GM12878 (cell line): Measurements from ENCODE around the gene FRZB. TPM values are rescaled to one million over a fixed set of nuclear protein-coding genes. Genes with fewer than 3 reads are reported as not detected.

ENCODE experiments used
- ATAC-seq: fragments of 200-7000 bp; cut with Tn5 transposase; 3 replicates; pipeline ENCODE4 v1.9.1; 2020; ENCODE audit warnings: mild to moderate bottlenecking, moderate library complexity
- BruUV-seq: library from RNA; stranded (reverse); fragments of 400-500 nt; replicated peaks from 2 replicates; lab custom pipeline; 2021; lab: Mats Ljungman, UMichigan
- CTCF ChIA-PET: fragments of 300-600 bp; sonication (Branson Sonifier 250); formaldehyde crosslinking; extraction: SDS; loops from one replicate; lab custom pipeline; 2021; ENCODE audit warnings: inconsistent platforms; lab: Yijun Ruan, JAX
- POLR2A ChIA-PET: fragments of 350-600 bp; formaldehyde crosslinking; extraction: SDS; loops from one replicate; lab custom pipeline; 2021; ENCODE audit warnings: inconsistent platforms; lab: Charles Lee
- RAD21 ChIA-PET: fragments of 300-600 bp; sonication (Branson Sonifier 250); formaldehyde crosslinking; loops from one replicate; lab custom pipeline; 2023; ENCODE audit warnings: antibody characterized with exemption; ENCODE audit not compliant: unreplicated experiment; lab: Charles Lee
- SMC1A ChIA-PET: fragments of 300-600 bp; sonication (Branson Sonifier 250); formaldehyde crosslinking; loops from one replicate; lab custom pipeline; 2023; ENCODE audit not compliant: unreplicated experiment, uncharacterized antibody; lab: Charles Lee
- DNase-seq: peaks from one replicate; pipeline ENCODE4 v3.0.0-alpha.2; 2011; ENCODE audit warnings: low read depth, low spot score
- FAIRE-seq: peaks from 3 replicates; lab custom pipeline; 2011; peaks lifted over from hg19 to GRCh38; lab: Jason Lieb, UNC
- H2AFZ ChIP-seq: 2 replicates; pipeline ENCODE4 v1.6.0; 2011; ENCODE audit warnings: low read depth, low read length, control low read depth; ENCODE audit not compliant: control insufficient read depth
- H3K27ac ChIP-seq: 2 replicates; pipeline ENCODE4 v1.5.1; 2011; ENCODE audit warnings: control low read depth; ENCODE audit not compliant: control insufficient read depth, insufficient read depth
- H3K27me3 ChIP-seq, 2 experiments: replicated peaks in 1 of 2; 2 replicates each; pipeline versions ENCODE4 v1.6.0 to v1.6.1; 2011; ENCODE audit warnings: low read length in 1 of 2; ENCODE audit not compliant: control insufficient read depth in 2 of 2, insufficient read depth in 2 of 2
- H3K36me3 ChIP-seq, 2 experiments: 2 replicates each; pipeline ENCODE4 v1.5.1; 2011; ENCODE audit warnings: low read length in 1 of 2; ENCODE audit not compliant: control insufficient read depth in 2 of 2, insufficient read depth in 2 of 2
- H3K4me1 ChIP-seq: 2 replicates; pipeline ENCODE4 v1.6.1; 2011; ENCODE audit warnings: mild to moderate bottlenecking, low read length, moderate library complexity, mixed read lengths; ENCODE audit not compliant: control insufficient read depth, insufficient read depth
- H3K4me2 ChIP-seq: 2 replicates; pipeline ENCODE4 v1.6.0; 2011; ENCODE audit warnings: control low read depth; ENCODE audit not compliant: control insufficient read depth, insufficient read depth
- H3K4me3 ChIP-seq: fragments of 200-600 bp; sonication (generic); 2 replicates; pipeline ENCODE4 v1.5.1; 2016
- H3K79me2 ChIP-seq: 2 replicates; pipeline ENCODE4 v1.6.0; 2011; ENCODE audit warnings: low read length; ENCODE audit not compliant: control insufficient read depth, insufficient read depth
- H3K9ac ChIP-seq: 2 replicates; pipeline ENCODE4 v1.8.0; 2011; ENCODE audit warnings: low read length, control low read depth, mixed read lengths; ENCODE audit not compliant: control insufficient read depth, insufficient read depth
- H3K9me3 ChIP-seq: replicated peaks from 3 replicates; pipeline ENCODE4 v1.5.1; 2011; ENCODE audit warnings: mild to moderate bottlenecking, low read length; ENCODE audit not compliant: control insufficient read depth, insufficient read depth
- H4K20me1 ChIP-seq: 2 replicates; pipeline ENCODE4 v1.6.0; 2011; ENCODE audit not compliant: control insufficient read depth, insufficient read depth
- CHD1 ChIP-seq: IDR thresholded peaks from 2 replicates; pipeline ENCODE4 v1.6.1; 2012; ENCODE audit warnings: low read depth, low read length, improper control_type of control experiment
- NFYB ChIP-seq: IDR thresholded peaks from 2 replicates; pipeline ENCODE4 v1.6.1; 2011; ENCODE audit warnings: low read depth, mild to moderate bottlenecking, low read length, improper control_type of control experiment, moderate library complexity; ENCODE audit not compliant: insufficient read depth
- NR2F1 ChIP-seq: fragments of 450-650 bp; conservative IDR thresholded peaks from 2 replicates; pipeline ENCODE4 v1.6.1; 2017; ENCODE audit warnings: mild to moderate bottlenecking
- PML ChIP-seq: IDR thresholded peaks from 2 replicates; pipeline ENCODE4 v1.6.1; 2012; ENCODE audit warnings: low read length, inconsistent platforms
- POLR2AphosphoS2 ChIP-seq: IDR thresholded peaks from 2 replicates; pipeline ENCODE4 v1.6.1; 2011; ENCODE audit warnings: low read depth, mild to moderate bottlenecking, low read length, improper control_type of control experiment, moderate library complexity
- RCOR1 ChIP-seq: conservative IDR thresholded peaks from 2 replicates; pipeline ENCODE4 v1.6.1; 2012; ENCODE audit warnings: low read depth, low read length, improper control_type of control experiment
- STAT3 ChIP-seq: IDR thresholded peaks from 2 replicates; pipeline ENCODE4 v1.6.1; 2011; ENCODE audit warnings: low read depth, low read length, improper control_type of control experiment
- TARDBP ChIP-seq: IDR thresholded peaks from 2 replicates; pipeline ENCODE4 v1.6.1; 2016; ENCODE audit warnings: borderline replicate concordance
- TCF7 ChIP-seq: IDR thresholded peaks from 2 replicates; pipeline ENCODE4 v1.6.1; 2014; ENCODE audit warnings: antibody characterized with exemption, borderline replicate concordance
- WRNIP1 ChIP-seq: IDR thresholded peaks from 2 replicates; pipeline ENCODE4 v1.6.1; 2011; ENCODE audit warnings: low read depth, low read length, improper control_type of control experiment, borderline replicate concordance
- ZSCAN29 ChIP-seq: fragments of 450-650 bp; IDR thresholded peaks from 2 replicates; pipeline ENCODE4 v1.6.1; 2017; ENCODE audit warnings: mild to moderate bottlenecking, moderate library complexity
- ZZZ3 ChIP-seq: IDR thresholded peaks from 2 replicates; pipeline ENCODE4 v1.6.1; 2011; ENCODE audit warnings: low read depth; ENCODE audit not compliant: control insufficient read depth, insufficient read length
- WGBS: methylation state at CpG from one replicate; pipeline ENCODE4 v1.1.6; 2016; ENCODE audit warnings: low lambda C conversion rate; ENCODE audit not compliant: insufficient replicate concordance, insufficient coverage; ENCODE audit errors: missing lambda C conversion rate; 5-methylcytosine and 5-hydroxymethylcytosine counted together
- in situ Hi-C: fragments of 300-500 bp; cut with MboI; formaldehyde crosslinking; loops from 9 replicates; pipeline ENCODE4 v1.14.3; 2018; ENCODE audit warnings: mixed read lengths
- intact Hi-C: fragments of 100-400 bp; cut with micrococcal nuclease; formaldehyde crosslinking; loops from one replicate; pipeline ENCODE4 v1.14.2; 2022; ENCODE audit not compliant: unreplicated experiment
- polyA plus RNA-seq, 11 experiments: library from polyadenylated mRNA; depleted of rRNA in 4 of 11; unstranded in 6 of 11; stranded (reverse) in 5 of 11; fragments of >200 nt; fragmentation: Nextera tagmentation in 4 of 11; fragmentation: Illumina TruSeq in 1 of 11; extraction: Ambion mirVana in 4 of 11; extraction: Trizol in 1 of 11; gene quantifications; 1 replicate in 1 of 11; 2 replicates in 10 of 11; pipeline versions ENCODE4 v1.2.1 to v1.2.3, GENCODE V29; 2011 to 2016; ENCODE audit warnings: inconsistent platforms in 2 of 11, missing spikeins in 2 of 11, low read depth in 1 of 11
- total RNA-seq, 4 experiments: library from RNA; depleted of rRNA in 3 of 4; stranded (reverse); fragments of >200 nt in 3 of 4; fragmentation: Illumina TruSeq in 1 of 4; extraction: Trizol in 1 of 4; gene quantifications; 2 replicates each; pipeline versions ENCODE4 v1.2.1 to v1.2.3, GENCODE V29; 2013 to 2021
- TF ChIP-seq, protein P1 (sequence below): fragments of 450-650 bp; IDR thresholded peaks from 2 replicates; pipeline ENCODE4 v1.6.1; 2018; ENCODE audit warnings: borderline replicate concordance, mild to moderate bottlenecking; ENCODE audit not compliant: partially characterized antibody
- TF ChIP-seq, protein P2 (sequence below): fragments of 450-650 bp; IDR thresholded peaks from 2 replicates; pipeline ENCODE4 v1.6.1; 2018; ENCODE audit warnings: mild to moderate bottlenecking, low read depth, moderate library complexity; ENCODE audit not compliant: partially characterized antibody

The FRZB gene
- total and polyA plus RNA-seq, 10 of the 15 experiments (the other 5 are each of a cell fraction or from before 2014, with no cell fraction given): 0.03 TPM; not detected in 9

GRCh38 chr2:182798736-182799135 lies 67.7 kb downstream of the FRZB start:
- RAD21 ChIA-PET: no interaction called here
- 15% methylated on average over 2 of the region's 2 CpGs for WGBS
- H2AFZ ChIP-seq: no peak overlapping the region
- ATAC-seq (no peak), FAIRE-seq (no peak), DNase-seq (no peak)
- no peaks in the 10 kb centered on the region for H3K4me1 ChIP-seq
- H4K20me1 ChIP-seq: no peaks in the 10 kb centered on the region
- H3K4me2 ChIP-seq: no peak overlapping the region
- no peaks in the 10 kb centered on the region for H3K36me3 ChIP-seq
- SMC1A ChIA-PET: no interaction called here
- TF ChIP-seq, protein P1, sequence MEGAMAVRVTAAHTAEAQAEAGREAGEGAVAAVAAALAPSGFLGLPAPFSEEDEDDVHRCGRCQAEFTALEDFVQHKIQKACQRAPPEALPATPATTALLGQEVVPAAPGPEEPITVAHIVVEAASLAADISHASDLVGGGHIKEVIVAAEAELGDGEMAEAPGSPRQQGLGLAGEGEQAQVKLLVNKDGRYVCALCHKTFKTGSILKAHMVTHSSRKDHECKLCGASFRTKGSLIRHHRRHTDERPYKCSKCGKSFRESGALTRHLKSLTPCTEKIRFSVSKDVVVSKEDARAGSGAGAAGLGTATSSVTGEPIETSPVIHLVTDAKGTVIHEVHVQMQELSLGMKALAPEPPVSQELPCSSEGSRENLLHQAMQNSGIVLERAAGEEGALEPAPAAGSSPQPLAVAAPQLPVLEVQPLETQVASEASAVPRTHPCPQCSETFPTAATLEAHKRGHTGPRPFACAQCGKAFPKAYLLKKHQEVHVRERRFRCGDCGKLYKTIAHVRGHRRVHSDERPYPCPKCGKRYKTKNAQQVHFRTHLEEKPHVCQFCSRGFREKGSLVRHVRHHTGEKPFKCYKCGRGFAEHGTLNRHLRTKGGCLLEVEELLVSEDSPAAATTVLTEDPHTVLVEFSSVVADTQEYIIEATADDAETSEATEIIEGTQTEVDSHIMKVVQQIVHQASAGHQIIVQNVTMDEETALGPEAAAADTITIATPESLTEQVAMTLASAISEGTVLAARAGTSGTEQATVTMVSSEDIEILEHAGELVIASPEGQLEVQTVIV: no peak
- no peak for TF ChIP-seq ZZZ3
- no peak for TF ChIP-seq WRNIP1
- no peak for TF ChIP-seq CHD1
- POLR2A ChIA-PET: no interaction called here
- in situ Hi-C loops: no loop called here
- H3K27ac ChIP-seq: no peak overlapping the region
- CTCF ChIA-PET: no interaction called here
- BruUV-seq: no TSS peak
- 0 out of 4 replicates have a peak, but pooled peaks cover 0 to 2% of the 10 kb centered on the region in 2 experiments for H3K27me3 ChIP-seq
- no peaks in the 10 kb centered on the region for H3K79me2 ChIP-seq
- H3K9ac ChIP-seq: no peak overlapping the region
- intact Hi-C loops: no loop called here
- no peaks in the 10 kb centered on the region for H3K9me3 ChIP-seq
- H3K4me3 ChIP-seq: no peak overlapping the region

GRCh38 chr2:182792441-182792840 lies 74.0 kb downstream of the FRZB start:
- H3K4me2 ChIP-seq: no peak overlapping the region
- H3K4me3 ChIP-seq: no peak overlapping the region
- no peaks in the 10 kb centered on the region for H3K9me3 ChIP-seq
- intact Hi-C loops: no loop called here
- CTCF ChIA-PET: interaction anchor here (0.6 kb wide), 1 partner anchor 97 kb away, joined by 3 read pairs; no protein-coding TSS in a partner anchor
- FAIRE-seq (no peak), ATAC-seq (no peak), DNase-seq (no peak)
- H3K27me3 ChIP-seq: no peaks in the 10 kb centered on the region
- no peaks in the 10 kb centered on the region for H3K36me3 ChIP-seq
- RAD21 ChIA-PET: no interaction called here
- SMC1A ChIA-PET: no interaction called here
- no peak overlapping the region for H3K9ac ChIP-seq
- in situ Hi-C loops: no loop called here
- WGBS: 96% methylated on average over 2 of the region's 2 CpGs
- no peaks in the 10 kb centered on the region for H4K20me1 ChIP-seq
- POLR2A ChIA-PET: no interaction called here
- no TSS peak for BruUV-seq
- no peaks in the 10 kb centered on the region for H3K79me2 ChIP-seq
- no peak overlapping the region for H3K27ac ChIP-seq
- no peak overlapping the region for H2AFZ ChIP-seq
- no peaks in the 10 kb centered on the region for H3K4me1 ChIP-seq
- TF ChIP-seq STAT3 (no peak), ZSCAN29 (no peak), RCOR1 (no peak), TCF7 (no peak), NFYB (no peak), NR2F1 (no peak), TARDBP (no peak), PML (no peak), POLR2AphosphoS2 (no peak)
- TF ChIP-seq, protein P2, sequence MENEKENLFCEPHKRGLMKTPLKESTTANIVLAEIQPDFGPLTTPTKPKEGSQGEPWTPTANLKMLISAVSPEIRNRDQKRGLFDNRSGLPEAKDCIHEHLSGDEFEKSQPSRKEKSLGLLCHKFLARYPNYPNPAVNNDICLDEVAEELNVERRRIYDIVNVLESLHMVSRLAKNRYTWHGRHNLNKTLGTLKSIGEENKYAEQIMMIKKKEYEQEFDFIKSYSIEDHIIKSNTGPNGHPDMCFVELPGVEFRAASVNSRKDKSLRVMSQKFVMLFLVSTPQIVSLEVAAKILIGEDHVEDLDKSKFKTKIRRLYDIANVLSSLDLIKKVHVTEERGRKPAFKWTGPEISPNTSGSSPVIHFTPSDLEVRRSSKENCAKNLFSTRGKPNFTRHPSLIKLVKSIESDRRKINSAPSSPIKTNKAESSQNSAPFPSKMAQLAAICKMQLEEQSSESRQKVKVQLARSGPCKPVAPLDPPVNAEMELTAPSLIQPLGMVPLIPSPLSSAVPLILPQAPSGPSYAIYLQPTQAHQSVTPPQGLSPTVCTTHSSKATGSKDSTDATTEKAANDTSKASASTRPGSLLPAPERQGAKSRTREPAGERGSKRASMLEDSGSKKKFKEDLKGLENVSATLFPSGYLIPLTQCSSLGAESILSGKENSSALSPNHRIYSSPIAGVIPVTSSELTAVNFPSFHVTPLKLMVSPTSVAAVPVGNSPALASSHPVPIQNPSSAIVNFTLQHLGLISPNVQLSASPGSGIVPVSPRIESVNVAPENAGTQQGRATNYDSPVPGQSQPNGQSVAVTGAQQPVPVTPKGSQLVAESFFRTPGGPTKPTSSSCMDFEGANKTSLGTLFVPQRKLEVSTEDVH: no peak
